ENCODE data around the gene EZH1.
A peak's percentile ranks its signal among the peaks of the same experiment; 100 is the strongest.
"Not testable (repeated sequence)": the region's sequence is repeated elsewhere in the genome, so short reads cannot be mapped to it uniquely, and the experiment has no call there.

The EZH1 gene

DNA sequence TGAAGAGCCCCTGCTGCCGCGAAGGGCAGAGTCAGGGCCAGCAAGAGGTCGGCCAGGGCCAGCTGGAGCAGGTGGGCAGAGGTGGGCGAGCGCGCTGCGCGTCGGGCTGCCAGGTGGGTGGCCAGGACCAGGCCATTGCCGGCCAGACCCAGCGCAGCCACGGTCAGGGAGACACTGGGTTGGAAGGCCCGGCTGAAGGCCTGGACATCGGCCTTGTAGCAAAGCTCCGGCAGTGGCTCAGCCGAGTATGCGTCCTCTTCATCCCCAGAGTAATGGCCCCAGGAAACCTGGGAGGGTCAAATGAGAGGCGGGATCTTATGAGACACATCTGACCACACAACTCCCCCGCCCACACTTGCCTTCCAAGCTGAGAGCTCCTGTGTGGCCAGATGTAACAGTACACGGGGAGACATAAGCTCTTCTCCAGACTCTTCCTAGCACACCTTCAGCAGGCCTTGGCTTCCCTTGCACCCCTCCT lies 64.5 kb downstream of the EZH1 start:
- DNase-seq: no peak

DNA sequence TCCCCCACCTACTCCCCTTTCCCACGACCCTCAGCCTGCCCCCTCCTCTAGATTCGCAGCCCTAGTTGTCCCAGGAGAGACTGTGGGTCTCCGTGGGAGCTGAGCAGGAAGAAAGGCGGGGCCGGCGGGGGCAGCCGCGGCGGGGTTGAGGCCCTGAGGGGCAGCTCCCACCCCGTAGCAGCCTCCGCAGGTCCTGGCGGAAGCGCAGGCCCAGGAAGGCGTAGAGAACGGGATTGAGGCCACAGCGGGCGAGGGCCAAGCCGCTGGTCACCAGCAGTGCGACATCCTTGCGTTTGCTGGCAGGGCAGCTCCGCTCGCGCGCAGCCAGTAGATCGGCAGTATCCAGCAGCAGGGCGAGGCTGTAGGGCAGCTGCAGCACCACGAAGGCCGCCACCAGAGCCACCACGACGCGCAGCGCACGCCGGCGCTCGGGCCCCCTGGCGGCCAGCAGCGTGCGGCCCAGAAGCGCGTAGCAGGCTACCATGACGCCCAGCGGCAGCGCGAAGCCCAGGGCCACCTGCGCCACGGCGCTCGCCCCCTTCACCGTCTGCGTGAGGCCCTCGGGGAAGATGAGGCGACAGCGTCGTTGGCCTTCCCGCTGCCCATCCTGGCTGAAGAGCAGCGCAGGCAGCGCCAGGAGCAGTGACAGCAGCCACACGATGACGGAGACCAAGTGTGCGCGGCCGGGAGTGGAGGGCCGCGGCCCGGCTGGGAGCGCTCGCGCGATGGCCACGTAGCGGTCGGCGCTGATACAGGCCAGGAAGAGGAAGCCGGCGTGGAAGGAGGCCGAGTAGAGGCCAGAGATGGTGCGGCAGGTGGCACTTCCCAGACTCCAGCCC lies 65.1 kb downstream of the EZH1 start:
- peak; percentile 83 for DNase-seq

DNA sequence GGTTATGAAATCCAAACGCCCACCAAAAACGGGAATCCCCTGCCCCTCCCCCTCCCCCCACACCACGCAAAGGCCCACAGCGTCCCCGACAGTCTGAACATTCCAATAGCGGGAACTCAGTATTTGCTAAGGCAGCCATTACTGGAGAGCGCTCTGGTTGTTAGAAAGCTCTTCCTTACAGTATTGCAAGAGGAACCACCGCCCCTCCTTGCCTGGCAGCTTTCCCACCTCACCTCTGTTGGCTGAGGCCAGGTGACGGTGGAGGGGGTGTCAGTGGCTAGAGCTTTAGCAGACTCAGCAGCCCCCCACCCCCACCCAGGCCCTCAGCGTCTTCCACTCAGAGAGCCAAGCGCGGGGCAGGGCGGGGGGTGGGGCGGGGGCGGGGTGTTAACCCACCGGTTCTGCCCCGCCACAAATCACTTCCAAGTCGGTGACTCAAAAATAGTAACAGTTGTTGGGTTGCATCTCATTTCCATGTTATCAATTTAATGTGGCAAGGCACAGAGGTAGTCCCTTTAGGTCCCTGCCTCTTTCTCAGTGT lies 65.8 kb downstream of the EZH1 start:
- DNase-seq: peak; percentile 49

DNA sequence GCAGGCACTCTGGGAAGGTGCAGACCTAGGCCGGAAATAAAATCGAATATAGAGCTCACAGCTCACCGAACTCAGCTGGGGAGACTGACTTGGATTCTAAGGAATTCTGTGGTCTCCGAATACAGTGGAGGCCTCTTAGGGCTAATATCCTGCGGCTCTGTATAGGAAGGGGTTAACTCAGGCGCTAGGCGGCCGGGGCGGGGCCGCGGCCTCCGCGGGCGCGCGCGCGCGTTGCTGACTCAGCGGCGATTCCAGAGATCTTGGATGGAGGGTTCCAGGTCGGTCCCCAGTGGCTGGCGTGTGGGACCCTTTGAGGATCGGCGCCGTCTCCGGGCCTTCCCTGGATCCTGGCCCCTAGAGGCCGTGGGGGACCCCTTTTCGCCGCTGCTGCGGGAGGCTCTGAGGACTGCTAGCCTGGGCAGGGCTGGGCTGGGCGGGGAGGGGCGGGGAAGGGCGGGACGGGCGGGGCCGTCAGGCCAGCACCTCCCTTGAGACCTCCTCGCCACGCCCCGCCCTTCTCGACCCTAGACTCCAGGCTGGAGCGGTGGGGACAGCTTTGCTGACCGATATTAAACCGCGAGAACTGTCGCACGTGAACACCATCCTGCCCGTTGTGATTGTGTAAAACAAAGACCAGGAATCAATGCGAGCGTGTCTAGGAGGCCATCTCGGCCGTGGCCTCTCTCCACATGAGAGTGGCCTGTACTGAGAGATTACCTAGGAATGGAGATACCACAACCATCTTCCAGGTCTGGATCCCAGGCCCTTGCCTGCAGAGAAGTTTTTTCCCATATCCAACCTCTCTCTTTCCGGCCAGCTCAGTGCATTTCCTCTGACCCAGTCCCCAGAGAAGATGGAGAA lies 66.7 kb downstream of the EZH1 start:
- peak; percentile 78 for DNase-seq

DNA sequence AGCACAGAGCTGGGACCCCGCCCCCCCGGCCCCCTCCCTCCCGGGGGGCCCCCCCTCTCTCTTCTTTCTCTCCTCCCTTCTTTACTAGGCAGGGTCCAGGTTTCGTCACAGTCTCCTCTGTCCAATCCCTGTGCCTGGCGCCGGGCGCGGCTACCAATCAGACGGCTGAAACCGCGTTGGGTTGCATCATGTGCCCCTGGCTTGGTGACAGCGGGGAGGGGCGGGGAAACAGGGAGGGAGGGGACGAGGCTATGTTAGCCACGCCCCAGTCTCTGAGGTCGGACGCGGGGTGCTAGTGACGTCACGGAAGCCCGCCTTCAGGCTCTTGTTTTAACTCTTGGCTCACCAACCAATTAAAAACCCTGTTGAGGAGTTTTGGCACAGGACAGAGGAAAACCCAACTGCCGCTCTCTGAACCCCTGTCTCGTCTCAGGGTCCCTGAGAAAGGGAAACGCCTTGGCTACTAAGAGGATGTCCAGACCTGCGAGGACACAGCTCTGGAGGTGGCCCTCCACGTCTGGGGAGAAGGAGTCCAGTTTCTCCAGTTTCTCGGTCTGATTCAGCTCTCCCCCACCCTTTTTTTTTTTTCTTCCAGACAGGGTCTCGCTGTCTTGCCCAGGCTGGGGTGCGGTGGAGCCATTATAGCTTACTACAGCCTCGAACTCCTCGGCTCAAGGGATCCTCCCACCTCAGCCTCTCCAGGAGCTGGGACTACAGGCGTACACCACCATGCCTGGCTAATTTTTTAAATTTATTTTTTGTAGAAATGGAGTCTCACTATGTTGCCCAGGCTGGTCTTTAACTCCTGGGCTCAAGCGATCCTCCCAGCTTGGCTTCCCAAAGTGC lies 67.6 kb downstream of the EZH1 start:
- peak; percentile 99 for DNase-seq

DNA sequence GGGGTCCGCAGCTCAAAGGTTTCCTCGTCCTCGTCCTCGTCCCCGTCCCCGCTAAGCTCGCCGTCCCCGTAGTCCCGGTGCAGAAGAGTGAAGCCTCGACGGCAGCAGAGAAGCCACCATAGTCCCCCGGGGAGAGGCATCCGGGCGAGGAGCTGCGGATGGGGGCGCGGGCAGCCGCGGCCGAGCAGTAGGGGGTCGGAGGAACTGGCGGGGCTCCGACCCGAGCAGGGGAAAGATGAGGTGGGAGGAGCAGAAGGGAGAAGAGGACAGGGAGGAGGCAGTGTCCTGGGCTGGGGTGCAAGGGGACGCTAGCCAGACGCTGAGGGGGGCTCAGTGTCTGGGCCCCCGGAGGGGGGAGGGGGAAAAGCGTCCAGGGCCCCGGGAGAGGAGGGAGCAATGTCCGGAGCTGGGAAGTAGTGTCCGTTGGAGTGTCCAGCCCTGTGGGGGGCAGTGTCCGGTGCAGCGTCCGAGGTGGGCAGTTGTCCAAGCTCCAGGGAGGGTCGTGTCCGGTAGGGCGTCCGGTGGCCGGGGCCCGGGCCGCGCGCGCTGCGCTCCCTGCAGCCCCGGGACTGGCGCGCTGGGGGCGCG lies 68.3 kb downstream of the EZH1 start, which contains the start of gene PLEKHH3:
PLEKHH3 (minus strand) TSS at position 571 of the 588 bp plus-strand sequence; CDS start at position 140, 431 bp downstream.
- DNase-seq: peak; percentile 19

DNA sequence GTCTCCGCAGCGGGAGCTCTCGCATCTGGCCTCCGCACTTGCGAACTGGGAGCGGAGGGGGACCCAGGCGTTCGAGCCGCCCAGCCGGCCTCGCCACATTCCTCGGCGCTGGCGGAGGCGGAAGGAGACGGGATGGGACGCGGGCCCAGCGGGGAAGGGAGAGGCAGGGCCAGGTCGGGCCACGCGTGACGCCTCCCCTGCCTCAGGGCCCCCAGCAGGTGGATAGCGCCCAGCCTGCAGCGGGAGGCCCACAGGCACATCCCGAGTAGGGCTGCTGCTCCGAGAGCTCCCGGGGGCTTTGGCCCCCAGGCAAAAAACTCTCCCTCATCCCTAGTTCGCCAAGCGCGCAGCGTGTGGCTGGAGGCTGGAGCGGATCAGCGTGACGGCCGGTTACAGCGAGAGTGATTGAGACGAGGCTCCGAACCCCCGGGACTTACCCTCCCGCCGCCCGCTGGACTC lies 68.8 kb downstream of the EZH1 start:
- peak; percentile 11 for DNase-seq

DNA sequence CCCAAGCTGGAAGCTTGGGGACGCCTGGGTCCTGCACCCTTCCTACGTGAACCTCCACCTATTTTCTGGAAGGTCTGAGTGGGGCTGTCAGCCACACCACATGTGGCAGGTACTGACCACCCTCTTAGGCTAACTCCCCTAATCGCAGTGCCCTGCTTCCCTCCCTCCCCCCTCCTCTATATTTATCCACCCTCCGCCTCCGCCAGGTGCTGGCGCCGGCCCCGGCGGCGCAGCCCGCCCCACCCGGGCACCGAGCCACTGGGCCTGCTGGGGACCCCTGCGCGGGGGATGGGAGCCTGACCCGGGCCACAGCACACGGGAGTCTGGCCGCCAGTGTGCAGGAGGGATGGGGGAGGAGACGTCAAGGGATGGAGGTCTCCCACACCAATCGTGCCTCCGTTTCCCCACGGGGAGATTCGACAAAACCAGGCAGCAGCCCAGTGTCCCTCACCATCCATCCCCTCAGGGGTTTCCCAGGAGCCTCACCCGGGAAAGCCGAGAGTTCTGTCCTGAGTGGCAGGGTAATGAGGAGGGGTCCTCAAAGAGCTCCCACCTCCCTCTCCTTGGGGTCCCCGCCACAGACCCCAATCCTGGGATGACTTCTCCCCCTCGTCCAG lies 69.4 kb downstream of the EZH1 start:
- DNase-seq: no peak

DNA sequence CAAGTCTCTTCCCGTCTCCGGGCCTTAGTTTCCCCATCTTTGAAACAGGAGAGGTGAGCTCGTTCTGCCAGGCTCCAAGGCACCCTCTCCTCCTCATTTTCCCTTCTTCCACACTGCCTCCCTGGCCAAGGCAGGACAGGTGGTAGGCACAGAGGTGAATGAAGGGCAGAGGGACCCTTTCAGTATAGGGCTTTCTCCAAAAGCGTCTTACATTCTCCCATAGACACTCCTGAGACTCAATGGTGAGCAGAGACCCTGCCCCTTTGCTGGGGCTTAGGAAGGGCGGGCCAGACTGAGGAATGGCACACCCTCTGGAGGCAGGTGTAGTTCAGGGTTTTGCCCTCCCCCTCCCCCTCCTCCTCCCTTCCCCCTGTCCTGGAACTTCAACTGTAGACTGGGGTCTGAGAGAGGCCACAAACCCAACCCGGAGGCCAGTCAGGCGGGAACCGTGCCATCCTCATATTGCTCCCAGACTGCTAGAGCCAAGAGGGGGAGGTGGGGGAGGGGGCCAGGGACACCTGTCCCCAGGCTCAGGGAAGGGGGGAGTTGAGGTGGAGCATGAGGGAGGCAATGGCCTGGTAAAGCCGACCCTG lies 70.0 kb downstream of the EZH1 start:
- no peak for DNase-seq

DNA sequence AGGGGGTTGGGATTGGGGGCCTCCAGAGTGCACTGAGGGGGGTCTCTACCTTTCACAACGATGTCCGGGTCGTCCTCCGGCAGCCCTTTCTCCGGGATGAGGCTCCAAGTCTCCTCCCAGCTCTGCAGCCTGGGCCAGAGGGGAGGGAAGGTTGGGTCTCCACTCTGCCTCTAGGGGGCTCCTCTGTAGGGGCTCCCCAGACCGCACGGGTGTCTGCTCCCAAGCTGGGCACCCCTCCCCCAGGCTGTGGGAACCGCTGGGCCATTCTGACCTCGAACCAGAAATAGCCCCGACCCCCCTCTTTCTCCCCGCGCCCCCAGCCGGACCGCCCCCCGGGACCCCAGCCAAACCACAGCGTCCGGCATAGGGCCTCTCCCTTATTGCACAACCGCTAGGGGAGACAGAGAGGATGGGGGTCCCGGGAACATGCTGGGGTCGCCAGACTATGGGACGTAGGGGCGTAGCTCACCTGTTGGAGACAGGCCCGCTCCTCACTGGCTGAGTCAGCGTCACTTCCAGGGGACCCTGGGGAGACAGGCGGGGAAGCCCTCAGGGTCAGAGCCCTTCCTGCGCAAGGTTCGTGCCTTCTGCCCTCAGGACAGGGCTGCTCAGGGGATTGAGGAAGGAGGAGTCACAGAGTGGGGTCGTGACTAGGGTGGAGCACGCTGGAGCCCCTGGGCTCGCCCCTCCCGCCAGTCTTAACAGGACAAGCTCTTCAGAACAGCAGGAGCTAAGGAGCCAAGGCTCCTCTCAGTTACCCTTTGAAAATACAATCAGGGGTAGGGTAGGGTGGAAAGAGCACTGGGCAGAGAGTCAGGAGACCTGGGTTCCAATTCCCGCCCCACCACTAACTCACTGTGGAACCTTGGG lies 70.7 kb downstream of the EZH1 start:
- DNase-seq: peak; percentile 48

DNA sequence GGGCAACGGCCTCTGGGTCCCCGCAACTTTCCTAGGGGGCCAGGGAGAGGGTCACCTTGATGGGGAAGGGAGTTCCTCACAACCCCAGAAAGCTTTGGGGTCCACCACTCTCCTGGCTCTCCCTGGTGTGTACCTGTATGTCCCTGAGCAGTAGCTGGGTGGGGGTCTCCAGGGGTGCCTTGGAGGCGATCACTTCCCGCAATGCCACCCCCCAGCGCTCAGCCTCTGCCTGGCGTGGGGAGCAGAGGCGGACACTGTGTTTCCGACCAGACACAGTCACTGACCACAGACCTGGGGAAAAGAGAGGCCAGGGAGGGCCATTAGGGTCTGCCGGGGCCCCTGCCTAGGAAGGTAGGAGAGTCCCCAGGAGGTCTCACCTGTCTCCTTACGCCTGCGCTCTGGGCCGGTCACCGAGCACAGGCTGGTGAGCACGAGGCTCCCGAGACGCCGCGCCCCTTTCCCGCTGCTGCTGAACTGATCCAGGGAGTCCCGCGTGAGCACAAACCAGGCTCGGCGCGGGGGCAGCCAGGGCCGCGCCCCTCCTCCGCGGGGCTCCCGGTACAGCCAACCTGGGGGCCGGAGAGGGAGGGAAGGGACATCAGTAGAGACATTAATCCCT lies 71.5 kb downstream of the EZH1 start:
- DNase-seq: no peak

DNA sequence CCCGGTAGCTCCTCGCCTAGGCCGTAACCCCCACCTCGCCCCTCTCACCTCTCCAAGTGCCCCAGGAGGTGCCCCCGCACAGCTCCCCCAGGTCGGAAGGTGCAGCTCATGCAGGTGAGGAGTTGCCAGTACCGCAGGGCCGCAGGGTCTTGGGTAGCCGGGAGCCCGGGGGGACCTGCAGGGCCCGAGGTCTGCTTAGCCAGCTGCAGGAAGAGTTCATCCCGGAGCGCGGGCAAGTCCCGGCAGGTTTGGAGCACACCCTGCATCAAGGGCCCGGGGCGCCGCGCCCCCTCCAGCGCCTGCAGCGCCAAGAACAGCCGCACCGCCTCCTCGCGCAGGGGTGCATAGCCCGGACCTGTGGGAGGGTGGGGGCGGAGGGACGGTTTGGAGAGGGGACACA lies 72.8 kb downstream of the EZH1 start:
- no peak for DNase-seq

DNA sequence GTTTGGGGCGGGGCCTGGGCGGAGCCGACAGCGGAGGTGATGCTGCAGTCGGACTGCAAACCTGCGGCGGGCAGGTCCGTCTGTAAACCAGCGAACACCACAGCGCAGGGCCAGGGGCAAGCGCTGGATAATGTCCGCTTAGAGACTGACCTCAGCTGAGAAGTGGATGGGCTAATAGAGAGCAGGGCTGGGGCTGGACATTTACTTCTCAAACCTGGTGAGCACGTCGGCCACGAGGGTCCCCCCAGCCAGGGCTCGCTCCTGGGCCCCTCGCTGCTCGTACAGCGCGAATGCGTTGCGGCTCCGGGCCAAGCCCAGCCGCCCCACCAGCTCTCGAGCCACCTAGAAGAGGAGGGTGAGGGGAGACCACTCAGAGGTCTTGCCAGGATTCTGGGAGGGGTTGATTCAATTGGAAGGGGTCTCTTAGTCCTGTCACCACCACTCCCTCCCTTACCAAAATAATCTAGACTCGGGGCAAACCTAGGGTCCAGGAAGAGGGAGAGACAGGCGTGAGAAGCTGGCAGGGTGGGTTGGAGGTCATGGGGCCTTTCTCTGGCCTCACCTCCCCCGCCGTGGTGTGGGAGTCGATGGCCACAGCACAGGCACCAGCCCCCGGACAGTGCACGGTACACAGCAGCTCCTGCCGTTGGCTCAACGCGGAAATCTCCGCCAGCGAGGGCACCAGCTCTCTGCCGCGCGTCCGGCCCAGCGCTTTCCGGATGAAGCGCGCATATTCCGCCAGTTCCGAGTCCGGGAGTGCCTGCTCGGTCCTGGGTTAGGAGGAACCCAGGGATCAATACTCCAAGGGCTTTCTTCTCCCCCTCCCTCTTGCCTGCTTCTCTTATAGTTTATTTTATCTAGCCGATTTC lies 73.8 kb downstream of the EZH1 start:
- DNase-seq: no peak

DNA sequence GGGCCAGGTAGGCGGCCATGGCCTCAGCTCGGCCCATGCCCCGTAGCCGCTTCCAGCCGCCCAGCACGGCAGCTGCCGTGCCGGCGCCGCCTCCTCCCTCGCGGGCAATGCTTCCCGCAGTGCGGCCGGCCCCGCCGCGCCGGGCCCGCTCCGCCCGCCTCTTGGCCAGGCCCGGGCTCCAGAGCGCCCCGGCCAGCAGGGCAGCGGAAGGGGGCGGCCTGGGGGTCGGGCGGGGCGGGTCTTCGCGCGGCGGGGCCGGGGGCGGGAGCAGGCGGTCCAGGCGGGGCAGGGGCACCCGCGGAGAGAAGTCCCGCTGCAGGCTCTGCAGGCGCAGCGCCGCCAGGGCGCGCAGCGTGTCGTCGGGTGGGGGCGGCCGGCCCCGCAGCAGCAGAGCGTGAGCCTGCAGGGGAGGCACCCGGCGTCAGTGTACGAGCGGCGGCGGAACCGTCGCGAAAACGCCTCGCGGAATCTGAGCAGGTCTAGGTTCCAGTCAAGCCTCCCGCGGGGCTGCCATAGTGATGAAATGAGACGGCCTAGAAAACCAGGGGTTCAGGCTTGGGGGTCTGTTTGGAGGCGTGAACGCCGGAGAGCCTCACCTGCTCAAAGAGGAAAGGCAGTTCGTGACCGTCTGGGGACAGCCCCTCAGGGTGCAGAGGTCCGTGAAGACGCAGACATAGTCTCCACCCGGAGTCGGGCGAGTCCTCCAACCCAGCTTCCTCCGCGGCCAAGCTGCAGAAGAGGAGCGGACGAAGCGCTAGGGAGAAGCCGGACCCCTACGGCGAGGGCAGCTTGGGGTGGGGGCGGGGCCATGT lies 74.7 kb downstream of the EZH1 start:
- peak; percentile 57 for DNase-seq

DNA sequence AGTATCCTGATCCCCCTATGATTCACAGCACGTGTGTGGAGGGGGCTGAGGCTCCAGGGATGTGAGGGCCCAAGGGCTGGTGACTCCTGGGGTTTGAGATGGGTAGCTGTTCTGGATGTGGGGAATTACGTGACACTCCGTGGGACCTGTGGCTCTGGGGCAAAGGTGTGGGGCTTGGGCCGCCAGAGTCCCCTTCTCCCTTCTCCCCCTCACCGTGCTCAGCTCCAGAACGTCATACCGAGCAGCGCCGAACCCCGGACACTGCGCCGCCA lies 75.2 kb downstream of the EZH1 start:
- DNase-seq: no peak

DNA sequence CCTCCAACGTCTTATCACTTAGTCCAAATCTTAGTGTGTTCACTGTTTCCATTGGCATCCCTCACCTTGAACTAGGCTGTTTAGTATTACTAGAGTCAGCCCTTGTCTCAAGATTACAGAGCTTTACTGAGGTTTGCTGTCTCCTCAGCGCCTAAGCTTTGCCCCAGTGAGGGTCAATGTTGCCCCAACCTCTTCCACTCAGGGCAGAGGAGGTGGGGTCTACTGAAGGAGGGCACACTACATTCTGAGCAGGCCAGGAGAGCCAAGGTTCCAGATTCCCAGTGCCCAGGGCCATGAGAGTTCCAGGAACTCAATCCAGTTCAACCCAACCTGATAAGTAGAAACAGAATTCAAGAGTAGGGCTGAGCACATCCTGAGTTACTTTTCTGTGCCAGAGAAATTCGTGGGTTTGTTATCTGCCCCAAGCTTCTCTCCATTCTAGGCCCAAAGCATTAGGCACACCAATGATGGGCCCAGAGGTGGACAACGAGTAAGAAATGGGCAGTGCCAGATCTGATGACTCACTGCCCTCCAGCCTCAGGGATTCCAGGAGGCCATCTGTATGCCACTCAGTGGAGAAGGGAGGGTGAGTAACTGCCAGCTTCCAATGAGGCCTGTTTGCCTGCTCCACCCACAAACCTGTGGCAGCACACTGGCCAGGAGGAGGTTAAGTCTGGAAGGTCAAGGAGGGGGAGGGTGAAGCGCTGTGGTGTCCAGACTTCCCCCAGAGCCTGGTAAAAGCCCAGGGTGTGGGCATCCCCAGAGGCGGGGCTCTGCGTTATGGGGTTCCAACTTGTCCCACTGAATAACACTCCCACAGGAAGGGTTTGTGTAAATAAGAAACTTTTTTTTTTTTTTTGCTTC lies 77.5 kb downstream of the EZH1 start:
- no peak for DNase-seq

DNA sequence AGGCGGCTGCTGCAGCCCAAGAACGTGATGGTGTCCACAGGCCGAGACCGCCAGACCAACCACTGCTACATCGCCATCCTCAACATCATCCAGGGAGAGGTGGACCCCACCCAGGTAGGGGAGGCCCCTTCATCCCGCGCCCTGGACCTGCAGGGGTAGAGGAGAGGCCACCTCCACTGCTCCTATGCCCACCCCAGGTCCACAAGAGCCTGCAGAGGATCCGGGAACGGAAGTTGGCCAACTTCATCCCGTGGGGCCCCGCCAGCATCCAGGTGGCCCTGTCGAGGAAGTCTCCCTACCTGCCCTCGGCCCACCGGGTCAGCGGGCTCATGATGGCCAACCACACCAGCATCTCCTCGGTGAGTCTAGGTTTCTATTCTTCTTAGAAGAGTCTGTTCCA lies 78.7 kb downstream of the EZH1 start:
- DNase-seq: not testable (repeated sequence)
